Astrocyte (in vitro differentiated cells and primary cell): Measurements from ENCODE around the gene CORO2B. TPM values are rescaled to one million over a fixed set of nuclear protein-coding genes. Genes with fewer than 3 reads are reported as not detected.
A peak's percentile ranks its signal among the peaks of the same experiment; 100 is the strongest.

ENCODE experiments used
- DNase-seq: peaks from one replicate; pipeline ENCODE4 v3.0.0-alpha.2; 2010; ENCODE audit warnings: low read depth
- FAIRE-seq: peaks from 2 replicates; lab custom pipeline; 2011; peaks lifted over from hg19 to GRCh38; lab: Jason Lieb, UNC
- H2AFZ ChIP-seq: 2 replicates; pipeline ENCODE4 v1.6.0; 2012; ENCODE audit warnings: low read depth, low read length, inconsistent platforms
- H3K27ac ChIP-seq: 2 replicates; pipeline ENCODE4 v1.5.1; 2011; ENCODE audit warnings: low read depth, low read length, inconsistent platforms
- H3K27me3 ChIP-seq: 2 replicates; pipeline ENCODE4 v1.6.0; 2011; ENCODE audit warnings: low read length, inconsistent platforms; ENCODE audit not compliant: insufficient read depth
- H3K36me3 ChIP-seq: 2 replicates; pipeline ENCODE4 v1.5.1; 2011; ENCODE audit warnings: low read length, inconsistent platforms; ENCODE audit not compliant: insufficient read depth
- H3K4me1 ChIP-seq: 2 replicates; pipeline ENCODE4 v1.5.1; 2011; ENCODE audit warnings: low read length, inconsistent platforms; ENCODE audit not compliant: insufficient read depth
- H3K4me2 ChIP-seq: 2 replicates; pipeline ENCODE4 v1.6.0; 2012; ENCODE audit warnings: low read length, inconsistent platforms
- H3K4me3 ChIP-seq: 2 replicates; pipeline ENCODE4 v1.5.1; 2011; ENCODE audit warnings: low read depth, mild to moderate bottlenecking, low read length, inconsistent platforms; ENCODE audit not compliant: insufficient read depth
- H3K79me2 ChIP-seq: 2 replicates; pipeline ENCODE4 v1.6.0; 2012; ENCODE audit warnings: mild to moderate bottlenecking, low read length, inconsistent platforms; ENCODE audit not compliant: insufficient read depth
- H3K9ac ChIP-seq: 2 replicates; pipeline ENCODE4 v1.6.0; 2012; ENCODE audit warnings: mild to moderate bottlenecking, low read length, inconsistent platforms
- H3K9me3 ChIP-seq: 2 replicates; pipeline ENCODE4 v1.5.1; 2012; ENCODE audit warnings: low read depth, mild to moderate bottlenecking, low read length, inconsistent platforms; ENCODE audit not compliant: insufficient read depth
- H4K20me1 ChIP-seq: 2 replicates; pipeline ENCODE4 v1.6.0; 2012; ENCODE audit warnings: low read length, inconsistent platforms; ENCODE audit not compliant: insufficient read depth
- H3K27ac Mint-ChIP-seq: one replicate; pipeline ENCODE4 v1.8.0; 2021; ENCODE audit warnings: mild to moderate bottlenecking, mixed read lengths; ENCODE audit not compliant: unreplicated experiment
- H3K27me3 Mint-ChIP-seq: one replicate; pipeline ENCODE4 v1.8.0; 2021; ENCODE audit warnings: low read depth, mixed read lengths; ENCODE audit not compliant: unreplicated experiment
- H3K36me3 Mint-ChIP-seq: one replicate; pipeline ENCODE4 v1.8.0; 2021; ENCODE audit warnings: low read depth, mixed read lengths; ENCODE audit not compliant: unreplicated experiment
- H3K4me1 Mint-ChIP-seq: one replicate; pipeline ENCODE4 v1.8.0; 2021; ENCODE audit warnings: low read depth, mixed read lengths; ENCODE audit not compliant: unreplicated experiment
- H3K4me3 Mint-ChIP-seq: one replicate; pipeline ENCODE4 v1.8.0; 2021; ENCODE audit warnings: mild to moderate bottlenecking, moderate library complexity, mixed read lengths; ENCODE audit not compliant: unreplicated experiment
- H3K9me3 Mint-ChIP-seq: one replicate; pipeline ENCODE4 v1.8.0; 2021; ENCODE audit warnings: mild to moderate bottlenecking, mixed read lengths; ENCODE audit not compliant: unreplicated experiment
- EZH2 ChIP-seq: IDR thresholded peaks from 2 replicates; pipeline ENCODE4 v1.6.1; 2012; ENCODE audit warnings: mild to moderate bottlenecking, low read length, inconsistent platforms; ENCODE audit not compliant: insufficient read depth
- total RNA-seq: library from RNA; stranded (reverse); gene quantifications from 2 replicates; pipeline ENCODE4 v1.2.1, GENCODE V29; 2021
- TF ChIP-seq, protein P1 (sequence below): IDR thresholded peaks from 2 replicates; pipeline ENCODE4 v1.5.1; 2011; ENCODE audit warnings: low read depth, mild to moderate bottlenecking, inconsistent platforms, low read length, moderate library complexity; ENCODE audit not compliant: insufficient read depth

CORO2B gene
- total RNA-seq, 1 donor from 2014 or later: 7.4 TPM

- H3K4me1 ChIP-seq: peaks cover 55% of the 10 kb centered on the region
- H3K4me1 Mint-ChIP-seq: peaks cover 29% of the 10 kb centered on the region
- no peak overlapping the region for H3K27ac ChIP-seq
- H3K4me3 Mint-ChIP-seq: no peak overlapping the region
- DNase-seq: peak; percentile 45
- no peaks in the 10 kb centered on the region for H3K9me3 ChIP-seq
- H2AFZ ChIP-seq: no peak overlapping the region
- no peak overlapping the region for H3K4me3 ChIP-seq
- H3K27me3 ChIP-seq: no peaks in the 10 kb centered on the region
- H4K20me1 ChIP-seq: peaks cover 23% of the 10 kb centered on the region
- H3K36me3 Mint-ChIP-seq: no peaks in the 10 kb centered on the region
- no peaks in the 10 kb centered on the region for H3K9me3 Mint-ChIP-seq
- H3K27me3 Mint-ChIP-seq: no peaks in the 10 kb centered on the region
- no peak for FAIRE-seq
- peak overlapping the region; percentile 73 for H3K27ac Mint-ChIP-seq
- H3K4me2 ChIP-seq: no peak overlapping the region
- no peak overlapping the region for H3K9ac ChIP-seq
- no peaks in the 10 kb centered on the region for H3K36me3 ChIP-seq
- H3K79me2 ChIP-seq: peaks cover 98% of the 10 kb centered on the region
- no peak for TF ChIP-seq EZH2
- TF ChIP-seq, protein P1, sequence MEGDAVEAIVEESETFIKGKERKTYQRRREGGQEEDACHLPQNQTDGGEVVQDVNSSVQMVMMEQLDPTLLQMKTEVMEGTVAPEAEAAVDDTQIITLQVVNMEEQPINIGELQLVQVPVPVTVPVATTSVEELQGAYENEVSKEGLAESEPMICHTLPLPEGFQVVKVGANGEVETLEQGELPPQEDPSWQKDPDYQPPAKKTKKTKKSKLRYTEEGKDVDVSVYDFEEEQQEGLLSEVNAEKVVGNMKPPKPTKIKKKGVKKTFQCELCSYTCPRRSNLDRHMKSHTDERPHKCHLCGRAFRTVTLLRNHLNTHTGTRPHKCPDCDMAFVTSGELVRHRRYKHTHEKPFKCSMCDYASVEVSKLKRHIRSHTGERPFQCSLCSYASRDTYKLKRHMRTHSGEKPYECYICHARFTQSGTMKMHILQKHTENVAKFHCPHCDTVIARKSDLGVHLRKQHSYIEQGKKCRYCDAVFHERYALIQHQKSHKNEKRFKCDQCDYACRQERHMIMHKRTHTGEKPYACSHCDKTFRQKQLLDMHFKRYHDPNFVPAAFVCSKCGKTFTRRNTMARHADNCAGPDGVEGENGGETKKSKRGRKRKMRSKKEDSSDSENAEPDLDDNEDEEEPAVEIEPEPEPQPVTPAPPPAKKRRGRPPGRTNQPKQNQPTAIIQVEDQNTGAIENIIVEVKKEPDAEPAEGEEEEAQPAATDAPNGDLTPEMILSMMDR: no peak
These were observed 13.3 kb downstream of the CORO2B start for GRCh38 chr15:68592054-68592453.

DNA sequence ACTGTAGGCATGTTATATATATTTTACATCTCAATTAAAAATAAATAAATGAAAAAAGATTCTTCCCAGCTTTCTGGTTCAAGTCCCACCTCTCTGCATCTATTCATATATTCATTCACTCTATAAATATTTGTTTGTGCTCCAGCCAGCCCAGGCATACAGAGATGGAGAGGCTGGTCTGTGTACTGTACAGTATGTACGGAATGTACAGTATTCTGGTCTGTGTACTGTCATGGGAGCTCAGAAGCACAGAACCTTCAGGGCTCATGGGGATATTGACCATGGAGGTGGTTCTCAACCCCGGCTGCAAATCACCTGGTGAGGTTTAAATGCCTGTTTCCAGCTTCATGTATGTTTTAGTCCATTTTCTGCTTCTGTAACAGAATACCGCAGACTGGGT, 13.8 kb downstream of the CORO2B start:
- Mint-ChIP-seq H3K9me3 (no peaks in the 10 kb centered on the region), H3K4me1 (peaks cover 25% of the 10 kb centered on the region), H3K36me3 (no peaks in the 10 kb centered on the region), H3K27me3 (no peaks in the 10 kb centered on the region), H3K27ac (no peak overlapping the region), H3K4me3 (no peak overlapping the region)
- Histone ChIP-seq H3K4me2 (no peak overlapping the region), H3K4me1 (peaks cover 50% of the 10 kb centered on the region), H4K20me1 (peaks cover 23% of the 10 kb centered on the region), H2AFZ (no peak overlapping the region), H3K79me2 (peaks cover 97% of the 10 kb centered on the region), H3K9me3 (no peaks in the 10 kb centered on the region), H3K9ac (no peak overlapping the region), H3K27ac (no peak overlapping the region), H3K36me3 (no peaks in the 10 kb centered on the region), H3K4me3 (no peak overlapping the region), H3K27me3 (no peaks in the 10 kb centered on the region)
- no peak for FAIRE-seq
- no peak for TF ChIP-seq EZH2
- TF ChIP-seq, protein P1: no peak
- DNase-seq: no peak

DNA sequence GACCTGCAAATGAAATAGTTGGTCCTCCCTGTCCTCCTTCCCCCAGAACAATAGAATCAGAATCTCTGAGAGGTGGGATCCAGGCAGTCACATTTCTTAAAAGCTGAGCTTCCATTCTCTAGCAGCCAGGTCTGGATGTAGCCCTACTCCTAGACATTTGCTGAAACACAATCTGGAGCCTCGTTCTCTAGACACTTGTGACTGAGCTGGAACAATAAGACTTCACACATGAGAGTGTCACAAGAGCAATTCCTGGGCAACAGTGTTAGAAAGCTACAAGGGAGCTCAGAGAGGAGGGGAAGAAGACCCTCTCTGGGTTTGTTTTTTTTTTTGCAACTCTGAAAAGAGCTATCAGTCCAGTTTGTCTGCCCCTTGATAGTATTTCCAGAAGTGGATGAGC, 14.5 kb downstream of the CORO2B start:
- Histone ChIP-seq H3K79me2 (peaks cover 97% of the 10 kb centered on the region), H3K27me3 (no peaks in the 10 kb centered on the region), H3K4me3 (no peak overlapping the region), H3K36me3 (no peaks in the 10 kb centered on the region), H3K4me2 (no peak overlapping the region), H3K27ac (no peak overlapping the region), H4K20me1 (peaks cover 27% of the 10 kb centered on the region), H3K9me3 (no peaks in the 10 kb centered on the region), H3K9ac (no peak overlapping the region), H2AFZ (no peak overlapping the region), H3K4me1 (peaks cover 46% of the 10 kb centered on the region)
- Mint-ChIP-seq H3K4me3 (no peak overlapping the region), H3K27ac (no peak overlapping the region), H3K36me3 (no peaks in the 10 kb centered on the region), H3K9me3 (no peaks in the 10 kb centered on the region), H3K27me3 (no peaks in the 10 kb centered on the region), H3K4me1 (peaks cover 19% of the 10 kb centered on the region)
- DNase-seq: no peak
- FAIRE-seq: no peak
- TF ChIP-seq, protein P1: no peak
- TF ChIP-seq EZH2: no peak
